Fibroblast of mammary gland (primary cell): ENCODE measurements around the gene RNASE11.
"Not testable (repeated sequence)": the region's sequence is repeated elsewhere in the genome, so short reads cannot be mapped to it uniquely, and the experiment has no call there.

Source experiments
- DNase-seq: peaks from one replicate; pipeline ENCODE4 v3.0.0-alpha.2; 2010; ENCODE audit warnings: low read depth
- H3K4me3 ChIP-seq: 2 replicates; pipeline ENCODE4 v1.5.1; 2011; ENCODE audit warnings: low read depth, mild to moderate bottlenecking, low read length, moderate library complexity; ENCODE audit not compliant: control insufficient read depth
- CTCF ChIP-seq: conservative IDR thresholded peaks from 2 replicates; pipeline ENCODE4 v1.5.1; 2011; ENCODE audit warnings: low read depth, low read length, inconsistent platforms; ENCODE audit not compliant: control insufficient read depth, insufficient read depth

Gene RNASE11

GRCh38 chr14:20583142-20583541 lies 4.7 kb downstream of the RNASE11 start:
- no peak overlapping the region for H3K4me3 ChIP-seq
- DNase-seq = no peak
- no peak for TF ChIP-seq CTCF

DNA sequence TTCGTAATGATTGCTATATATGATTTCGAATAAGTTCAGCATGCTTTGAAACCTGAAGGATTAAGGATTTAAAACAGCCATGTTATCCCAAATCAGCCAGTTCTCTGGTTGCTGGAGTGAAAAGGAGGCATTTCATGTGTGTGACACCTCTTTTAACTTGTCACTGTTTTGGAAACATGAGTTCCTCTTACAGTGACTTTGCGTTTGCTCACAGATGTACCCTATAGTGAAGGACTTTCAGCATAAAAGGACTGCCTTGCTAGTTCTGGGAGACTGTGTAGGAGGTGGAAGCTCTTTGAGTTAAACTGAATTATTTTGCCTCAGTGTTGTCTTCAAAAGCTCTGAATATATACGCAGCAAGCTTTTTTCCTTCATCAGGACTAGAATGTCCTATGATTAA lies 7.6 kb downstream of the RNASE11 start:
- H3K4me3 ChIP-seq = no peak overlapping the region
- no peak for DNase-seq
- TF ChIP-seq CTCF = no peak

DNA sequence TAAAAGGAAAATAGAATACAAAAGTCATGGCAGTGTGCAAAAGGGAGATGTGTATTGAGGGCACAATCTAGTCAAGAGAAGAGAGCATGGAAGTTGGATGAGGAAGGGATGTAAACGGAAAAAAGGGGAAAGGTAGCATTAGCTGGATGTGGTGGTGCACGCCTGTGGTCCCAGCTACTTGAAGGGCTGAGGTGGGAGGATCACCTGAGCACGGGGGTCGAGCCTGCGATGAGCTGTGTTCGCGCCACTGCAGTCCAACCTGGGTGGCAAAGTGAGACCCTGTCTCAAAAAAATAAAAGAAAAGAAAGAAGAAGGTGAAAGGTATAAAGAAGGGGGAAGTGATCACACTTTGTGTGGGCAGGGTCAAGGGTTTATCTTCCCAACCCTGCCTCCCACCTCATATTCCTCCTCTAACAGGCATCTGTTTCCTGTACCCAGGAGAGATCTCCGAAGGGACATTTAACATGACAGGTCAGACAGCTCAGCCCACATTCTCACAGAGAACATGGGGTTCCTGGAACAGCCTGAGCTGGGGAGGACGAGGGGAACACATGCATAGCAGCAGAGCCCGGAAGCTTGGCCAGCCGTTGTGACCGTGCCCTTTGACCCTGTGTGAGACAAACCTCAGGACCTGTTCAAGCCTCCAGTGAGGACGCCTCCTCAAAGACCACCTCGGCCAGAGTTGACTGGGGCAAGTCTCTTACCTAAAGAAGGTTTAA lies 8.9 kb downstream of the RNASE11 start:
- TF ChIP-seq CTCF = no peak
- H3K4me3 ChIP-seq = no peak overlapping the region
- no peak for DNase-seq

DNA sequence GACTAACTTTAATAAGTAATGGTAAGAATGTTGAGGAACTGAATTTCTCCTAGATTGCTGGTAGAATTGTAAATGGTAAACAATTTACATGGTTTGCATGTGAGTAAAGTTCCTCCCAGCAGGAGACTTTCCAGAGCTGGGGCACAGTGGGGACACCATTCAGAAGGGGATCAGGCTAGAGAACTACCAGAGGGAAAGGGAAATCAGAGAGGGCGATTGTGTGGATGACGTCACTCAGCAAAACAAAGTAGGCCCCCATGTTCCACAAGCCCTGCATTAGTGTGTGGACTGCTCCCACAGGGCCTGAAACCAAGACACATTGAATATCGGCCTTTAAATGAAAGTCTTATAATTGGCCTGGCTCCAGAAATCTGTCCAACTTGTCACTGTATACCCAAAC lies 9.5 kb downstream of the RNASE11 start:
- TF ChIP-seq CTCF = no peak
- no peak for DNase-seq
- no peak overlapping the region for H3K4me3 ChIP-seq

GRCh38 chr14:20572382-20572990 lies 15.3 kb downstream of the RNASE11 start:
- not testable (repeated sequence) for H3K4me3 ChIP-seq, DNase-seq

DNA sequence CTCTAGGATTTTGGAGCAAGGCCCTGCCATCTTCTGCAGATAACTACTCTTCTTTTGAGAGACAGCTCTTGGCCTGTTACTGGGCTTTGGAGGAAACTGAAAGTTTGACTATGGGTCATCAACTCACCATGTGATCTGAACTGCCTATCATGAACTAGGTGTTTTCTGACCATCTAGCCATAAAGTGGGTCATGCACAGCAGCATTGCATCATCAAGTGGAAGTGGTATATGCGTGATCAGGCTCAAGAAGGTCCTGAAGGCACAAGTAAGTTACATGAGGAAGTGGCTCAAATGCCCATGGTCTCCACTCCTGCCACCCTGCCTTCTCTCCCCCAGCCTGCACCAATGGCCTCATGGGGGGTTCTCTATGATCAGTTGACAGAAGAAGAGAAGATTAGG lies 17.1 kb downstream of the RNASE11 start:
- H3K4me3 ChIP-seq, DNase-seq: not testable (repeated sequence)

DNA sequence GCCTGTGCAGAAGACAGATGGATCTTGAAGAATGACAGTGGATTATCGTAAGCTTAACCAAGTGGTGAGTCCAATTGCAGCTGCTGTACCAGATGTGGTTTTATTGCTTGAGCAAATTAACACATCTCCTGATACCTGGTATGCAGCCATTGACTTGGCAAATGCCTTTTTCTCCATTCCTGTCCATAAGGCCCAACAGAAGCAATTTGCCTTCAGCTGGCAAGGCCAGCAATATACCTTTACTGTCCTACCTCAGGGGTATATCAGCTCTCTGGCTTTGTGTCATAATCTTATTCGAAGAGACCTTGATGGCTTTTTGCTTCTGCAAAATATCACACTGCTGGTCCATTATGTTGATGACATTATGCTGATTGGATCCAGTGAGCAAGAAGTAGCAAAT lies 17.9 kb downstream of the RNASE11 start:
- DNase-seq, H3K4me3 ChIP-seq: not testable (repeated sequence)

GRCh38 chr14:20569066-20569465 lies 18.7 kb downstream of the RNASE11 start:
- no peak overlapping the region for H3K4me3 ChIP-seq
- DNase-seq = no peak
- no peak for TF ChIP-seq CTCF
